Neuronal stem cell (in vitro differentiated cells): ENCODE measurements around the gene IL18BP.

ENCODE experiments used
- DNase-seq: peaks from one replicate; pipeline ENCODE4 v3.0.0-alpha.2; 2013; ENCODE audit warnings: low spot score
- H2AFZ ChIP-seq: one replicate; pipeline ENCODE4 v1.6.1; 2013; ENCODE audit warnings: mild to moderate bottlenecking, low read length, inconsistent platforms
- H2AK5ac ChIP-seq: 2 replicates; pipeline ENCODE4 v1.6.1; 2013; ENCODE audit warnings: low read depth, mild to moderate bottlenecking, inconsistent platforms, low read length, moderate library complexity, mixed read lengths
- H2BK120ac ChIP-seq: 2 replicates; pipeline ENCODE4 v1.6.1; 2013; ENCODE audit warnings: low read depth, mild to moderate bottlenecking, inconsistent platforms, low read length, moderate library complexity, mixed read lengths
- H2BK12ac ChIP-seq: one replicate; pipeline ENCODE4 v1.6.1; 2013; ENCODE audit warnings: low read length, inconsistent platforms
- H2BK15ac ChIP-seq: 2 replicates; pipeline ENCODE4 v1.6.1; 2013; ENCODE audit warnings: mild to moderate bottlenecking, low read length, inconsistent platforms, mixed read lengths
- H2BK5ac ChIP-seq: one replicate; pipeline ENCODE4 v1.6.1; 2013; ENCODE audit warnings: inconsistent platforms, mild to moderate bottlenecking, low read length, moderate library complexity
- H3K14ac ChIP-seq: one replicate; pipeline ENCODE4 v1.6.1; 2013; ENCODE audit warnings: low read length, inconsistent platforms
- H3K18ac ChIP-seq: 2 replicates; pipeline ENCODE4 v1.6.1; 2013; ENCODE audit warnings: low read length, inconsistent platforms
- H3K23ac ChIP-seq: 2 replicates; pipeline ENCODE4 v1.6.1; 2013; ENCODE audit warnings: low read depth, mild to moderate bottlenecking, mixed read lengths, low read length, inconsistent platforms; ENCODE audit not compliant: poor library complexity
- H3K27ac ChIP-seq: replicated peaks from 3 replicates; pipeline ENCODE4 v1.5.1; 2013; ENCODE audit warnings: low read length, inconsistent platforms
- H3K27me3 ChIP-seq, 3 experiments: 2 replicates each; pipeline ENCODE4 v1.6.1; 2013; ENCODE audit warnings: low read length in 3 of 3, mild to moderate bottlenecking in 2 of 3, inconsistent platforms in 1 of 3, low read depth in 1 of 3, mixed read lengths in 1 of 3, moderate library complexity in 1 of 3; ENCODE audit not compliant: control insufficient read depth in 3 of 3, insufficient read depth in 3 of 3
- H3K36me3 ChIP-seq, 2 donors: replicated peaks in 1 of 2; 2 replicates each; pipeline ENCODE4 v1.6.1; 2013; ENCODE audit warnings: low read length in 2 of 2; ENCODE audit not compliant: control insufficient read depth in 2 of 2, insufficient read depth in 2 of 2
- H3K4ac ChIP-seq: 2 replicates; pipeline ENCODE4 v1.6.1; 2013; ENCODE audit warnings: inconsistent platforms, mild to moderate bottlenecking, low read length, moderate library complexity
- H3K4me1 ChIP-seq, 2 donors: 1 replicate in 1 of 2; 2 replicates in 1 of 2; pipeline ENCODE4 v1.6.1; 2013; ENCODE audit warnings: low read length in 2 of 2, low read depth in 1 of 2; ENCODE audit not compliant: control insufficient read depth in 2 of 2, insufficient read depth in 1 of 2
- H3K4me2 ChIP-seq: one replicate; pipeline ENCODE4 v1.6.1; 2013; ENCODE audit warnings: mild to moderate bottlenecking, low read length, inconsistent platforms; ENCODE audit not compliant: insufficient read depth, poor library complexity, severe bottlenecking
- H3K4me3 ChIP-seq, 2 donors: 2 replicates each; pipeline ENCODE4 v1.5.1; 2013; ENCODE audit warnings: low read length in 2 of 2, mild to moderate bottlenecking in 2 of 2, inconsistent platforms in 1 of 2, moderate library complexity in 1 of 2
- H3K79me1 ChIP-seq: one replicate; pipeline ENCODE4 v1.6.1; 2013; ENCODE audit warnings: low read depth, mild to moderate bottlenecking, inconsistent platforms, low read length, moderate library complexity
- H3K9ac ChIP-seq: one replicate; pipeline ENCODE4 v1.6.1; 2013; ENCODE audit warnings: mild to moderate bottlenecking, low read depth, low read length, inconsistent platforms; ENCODE audit not compliant: poor library complexity
- H3K9me3 ChIP-seq, 2 donors: replicated peaks in 1 of 2; 2 replicates each; pipeline versions ENCODE3 to v1.6.1; 2013; ENCODE audit warnings: low read length in 2 of 2, mild to moderate bottlenecking in 2 of 2, inconsistent platforms in 1 of 2, low read depth in 1 of 2, mixed read lengths in 1 of 2, moderate library complexity in 1 of 2; ENCODE audit not compliant: control insufficient read depth in 2 of 2, insufficient read depth in 1 of 2
- H4K8ac ChIP-seq: one replicate; pipeline ENCODE4 v1.6.1; 2013; ENCODE audit warnings: low read depth, mild to moderate bottlenecking, inconsistent platforms, low read length, moderate library complexity
- H4K91ac ChIP-seq: one replicate; pipeline ENCODE4 v1.6.1; 2013; ENCODE audit warnings: low read length, low read depth, mild to moderate bottlenecking, inconsistent platforms; ENCODE audit not compliant: poor library complexity
- WGBS, 2 donors: extraction: QIAGEN DNeasy Blood & Tissue Kit; methylation state at CpG; one replicate each; pipeline ENCODE4 v1.1.7; 2013; ENCODE audit warnings: missing lambda C conversion rate in 2 of 2, mixed read lengths in 1 of 2; ENCODE audit not compliant: insufficient read length in 2 of 2, insufficient replicate concordance in 1 of 2; ENCODE audit errors: extremely low coverage in 2 of 2; 5-methylcytosine and 5-hydroxymethylcytosine counted together

Gene IL18BP

GRCh38 chr11:72023335-72023734 is 24.6 kb downstream of the IL18BP start:
- no peak overlapping the region for H2BK5ac ChIP-seq
- no peak overlapping the region for H3K4ac ChIP-seq
- no peaks in the 10 kb centered on the region for H3K27me3 ChIP-seq
- H3K4me2 ChIP-seq: no peak overlapping the region
- H3K4me3 ChIP-seq: no peak overlapping the region
- no peaks in the 10 kb centered on the region for H3K9me3 ChIP-seq
- WGBS, 2 donors: no CpG with 5 or more reads among the region's 4 CpGs
- H3K23ac ChIP-seq: no peak overlapping the region
- H2BK15ac ChIP-seq: no peak overlapping the region
- no peak overlapping the region for H2BK12ac ChIP-seq
- no peak overlapping the region for H4K91ac ChIP-seq
- H2AK5ac ChIP-seq: no peak overlapping the region
- H2AFZ ChIP-seq: no peak overlapping the region
- peaks cover 61 to 93% of the 10 kb centered on the region in 2 donors for H3K36me3 ChIP-seq
- no peak overlapping the region for H2BK120ac ChIP-seq
- no peak overlapping the region for H4K8ac ChIP-seq
- no peak overlapping the region for H3K9ac ChIP-seq
- no peak overlapping the region for H3K14ac ChIP-seq
- H3K27ac ChIP-seq: no peak overlapping the region
- H3K79me1 ChIP-seq: no peaks in the 10 kb centered on the region
- H3K4me1 ChIP-seq: no peaks in the 10 kb centered on the region
- DNase-seq: no peak
- no peak overlapping the region for H3K18ac ChIP-seq

GRCh38 chr11:72024069-72024754 is 25.5 kb downstream of the IL18BP start:
- Histone ChIP-seq H4K91ac (no peak overlapping the region), H3K9ac (no peak overlapping the region), H3K14ac (no peak overlapping the region), H3K4ac (no peak overlapping the region), H3K4me3 (no peak overlapping the region), H2AK5ac (no peak overlapping the region), H2AFZ (no peak overlapping the region), H3K4me1 (no peaks in the 10 kb centered on the region), H2BK12ac (no peak overlapping the region), H4K8ac (no peak overlapping the region), H3K36me3 (peaks cover 58 to 93% of the 10 kb centered on the region in 2 donors), H3K4me2 (no peak overlapping the region), H3K79me1 (peaks cover 2% of the 10 kb centered on the region), H2BK5ac (no peak overlapping the region), H2BK120ac (no peak overlapping the region), H3K18ac (no peak overlapping the region), H3K27me3 (no peaks in the 10 kb centered on the region), H3K9me3 (no peaks in the 10 kb centered on the region), H2BK15ac (no peak overlapping the region), H3K23ac (no peak overlapping the region), H3K27ac (no peak overlapping the region)
- DNase-seq: no peak
- whole genome bisulfite sequencing, 2 donors: no CpG with 5 or more reads among the region's 5 CpGs

- Histone ChIP-seq H2BK12ac (no peak overlapping the region), H3K14ac (no peak overlapping the region), H3K36me3 (peaks cover 45 to 94% of the 10 kb centered on the region in 2 donors), H2AK5ac (no peak overlapping the region), H2BK15ac (no peak overlapping the region), H3K27me3 (no peaks in the 10 kb centered on the region), H2BK120ac (no peak overlapping the region), H4K8ac (no peak overlapping the region), H3K9me3 (no peaks in the 10 kb centered on the region), H3K79me1 (peaks cover 2% of the 10 kb centered on the region), H2AFZ (no peak overlapping the region), H3K4me1 (no peaks in the 10 kb centered on the region), H2BK5ac (no peak overlapping the region), H3K4me2 (no peak overlapping the region), H3K4ac (no peak overlapping the region), H3K23ac (no peak overlapping the region), H4K91ac (no peak overlapping the region), H3K27ac (no peak overlapping the region), H3K18ac (no peak overlapping the region), H3K9ac (no peak overlapping the region), H3K4me3 (peak overlapping the region in 1 of 2 donors; percentile 63)
- WGBS, 2 donors: no CpG with 5 or more reads among the region's 1 CpG
- no peak for DNase-seq
Measured at GRCh38 chr11:72026090-72026489, 27.4 kb downstream of the IL18BP start.

GRCh38 chr11:72030472-72031045 is 31.9 kb downstream of the IL18BP start:
- no peak for DNase-seq
- no peak overlapping the region for H3K27ac ChIP-seq
- no peak overlapping the region for H3K23ac ChIP-seq
- no peak overlapping the region for H2AK5ac ChIP-seq
- no peak overlapping the region for H3K4ac ChIP-seq
- no peaks in the 10 kb centered on the region for H3K27me3 ChIP-seq
- H3K18ac ChIP-seq: no peak overlapping the region
- no peak overlapping the region for H2BK15ac ChIP-seq
- no peak overlapping the region for H2BK5ac ChIP-seq
- H2BK120ac ChIP-seq: no peak overlapping the region
- H3K4me1 ChIP-seq: no peaks in the 10 kb centered on the region
- peaks cover 6% of the 10 kb centered on the region for H3K79me1 ChIP-seq
- H3K4me2 ChIP-seq: peak overlapping the region; percentile 11
- H3K14ac ChIP-seq: no peak overlapping the region
- H3K9me3 ChIP-seq: no peaks in the 10 kb centered on the region
- no peak overlapping the region for H4K8ac ChIP-seq
- H3K36me3 ChIP-seq: peaks cover 22 to 99% of the 10 kb centered on the region in 2 donors
- H2AFZ ChIP-seq: no peak overlapping the region
- H4K91ac ChIP-seq: no peak overlapping the region
- no peak overlapping the region for H2BK12ac ChIP-seq
- H3K9ac ChIP-seq: no peak overlapping the region
- no CpG with 5 or more reads among the region's 1 CpG for WGBS, 2 donors
- no peak overlapping the region for H3K4me3 ChIP-seq
